ENCODE data around the gene TNRC6C. TPM values are rescaled to one million over a fixed set of nuclear protein-coding genes. Genes with fewer than 3 reads are reported as not detected.

The TNRC6C gene
- total and polyA plus RNA-seq, 4 donors: 1.3 to 7.7 (median 2.9) TPM

DNA sequence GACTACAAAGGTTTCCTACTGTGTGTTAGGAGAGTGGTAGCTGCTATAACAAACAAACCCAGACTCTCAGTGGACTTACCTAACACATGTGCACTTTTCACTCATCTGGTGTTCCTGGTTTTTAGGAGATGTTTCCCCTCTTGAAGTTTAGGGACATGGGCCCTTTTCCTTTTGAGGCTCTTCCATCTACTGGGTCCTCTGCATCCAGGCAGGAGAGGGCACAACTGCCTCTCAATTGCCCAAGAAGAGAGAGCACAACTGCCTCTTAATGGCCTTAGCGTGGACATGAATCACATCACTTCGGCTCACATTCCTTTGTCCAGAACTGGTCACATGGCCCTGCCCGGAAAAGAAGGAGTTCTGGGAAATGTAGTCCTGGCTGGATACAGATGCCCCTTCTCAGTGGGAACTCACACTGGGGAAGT is 9.8 kb upstream of the TNRC6C start:
- 32% methylated on average over 3 of the region's 3 CpGs for WGBS
- H3K27ac ChIP-seq (ENCODE audit: low read depth in 1 of 2, low read length in 2 of 2): no peak overlapping the region
- H3K4me1 ChIP-seq (ENCODE audit: control insufficient read depth in 4 of 4, insufficient read depth in 4 of 4, low read length in 3 of 4): no peaks in the 10 kb centered on the region
- no peaks in the 10 kb centered on the region for H3K9me3 ChIP-seq (ENCODE audit: control insufficient read depth in 4 of 4, low read length in 3 of 4)
- TF ChIP-seq MAX (IDR thresholded peaks at IDR 0.05) (no peak), SP1 (IDR thresholded peaks at IDR 0.05) (no peak), ATF3 (IDR thresholded peaks at IDR 0.05) (no peak), NR2F2 (IDR thresholded peaks at IDR 0.05) (no peak), RXRA (IDR thresholded peaks at IDR 0.05) (no peak), CTCF (IDR thresholded peaks at IDR 0.05; ENCODE audit: low read depth, low read length, missing input control) (no peak), HNF4G (IDR thresholded peaks at IDR 0.05) (no peak), RAD21 (IDR thresholded peaks at IDR 0.05) (no peak), REST (IDR thresholded peaks at IDR 0.05) (no peak), EGR1 (IDR thresholded peaks at IDR 0.05; ENCODE audit: low read depth in 2 of 2) (no peak)
- no peak overlapping the region for H3K4me3 ChIP-seq (ENCODE audit: low read depth in 1 of 3, low read length in 3 of 3)
- no peaks in the 10 kb centered on the region for H3K36me3 ChIP-seq (ENCODE audit: control insufficient read depth in 4 of 4, insufficient read depth in 3 of 4, low read depth in 1 of 4, low read length in 3 of 4)
- H3K9ac ChIP-seq (ENCODE audit: low read depth in 1 of 2, low read length in 2 of 2): no peak overlapping the region
- H3K27me3 ChIP-seq (ENCODE audit: control insufficient read depth in 4 of 4, insufficient read depth in 4 of 4, low read length in 3 of 4): peaks cover 0 to 5% (median 0%) of the 10 kb centered on the region in 4 donors
- DNase-seq (ENCODE audit: low spot score): no peak

- 47% methylated on average over 5 of the region's 5 CpGs for WGBS
- no peaks in the 10 kb centered on the region for H3K36me3 ChIP-seq (ENCODE audit: control insufficient read depth in 4 of 4, insufficient read depth in 3 of 4, low read depth in 1 of 4, low read length in 3 of 4)
- no peaks in the 10 kb centered on the region for H3K4me1 ChIP-seq (ENCODE audit: control insufficient read depth in 4 of 4, insufficient read depth in 4 of 4, low read length in 3 of 4)
- no peak overlapping the region for H3K4me3 ChIP-seq (ENCODE audit: low read depth in 1 of 3, low read length in 3 of 3)
- peaks cover 0 to 5% (median under 1%) of the 10 kb centered on the region in 4 donors for H3K27me3 ChIP-seq (ENCODE audit: control insufficient read depth in 4 of 4, insufficient read depth in 4 of 4, low read length in 3 of 4)
- H3K27ac ChIP-seq (ENCODE audit: low read depth in 1 of 2, low read length in 2 of 2): no peak overlapping the region
- no peak for DNase-seq (ENCODE audit: low spot score)
- no peaks in the 10 kb centered on the region for H3K9me3 ChIP-seq (ENCODE audit: control insufficient read depth in 4 of 4, low read length in 3 of 4)
- no peak overlapping the region for H3K9ac ChIP-seq (ENCODE audit: low read depth in 1 of 2, low read length in 2 of 2)
- TF ChIP-seq TAF1 (conservative IDR thresholded peaks at IDR 0.05) (no peak), FOXA2 (IDR thresholded peaks at IDR 0.05) (no peak), CTCF (IDR thresholded peaks at IDR 0.05; ENCODE audit: low read depth, low read length, missing input control) (no peak), HNF4G (IDR thresholded peaks at IDR 0.05) (no peak), ATF3 (IDR thresholded peaks at IDR 0.05) (no peak), HNF4A (conservative IDR thresholded peaks at IDR 0.05) (no peak), MAX (IDR thresholded peaks at IDR 0.05) (no peak), RAD21 (IDR thresholded peaks at IDR 0.05) (no peak), GABPA (IDR thresholded peaks at IDR 0.05 in 1 of 2, conservative IDR thresholded peaks at IDR 0.05 in 1 of 2) (no peak), FOXA1 (IDR thresholded peaks at IDR 0.05) (no peak), EGR1 (IDR thresholded peaks at IDR 0.05; ENCODE audit: low read depth in 2 of 2) (no peak), SP1 (IDR thresholded peaks at IDR 0.05) (no peak), NR2F2 (IDR thresholded peaks at IDR 0.05) (no peak), YY1 (IDR thresholded peaks at IDR 0.05) (no peak)
- TF ChIP-seq, protein P1, sequence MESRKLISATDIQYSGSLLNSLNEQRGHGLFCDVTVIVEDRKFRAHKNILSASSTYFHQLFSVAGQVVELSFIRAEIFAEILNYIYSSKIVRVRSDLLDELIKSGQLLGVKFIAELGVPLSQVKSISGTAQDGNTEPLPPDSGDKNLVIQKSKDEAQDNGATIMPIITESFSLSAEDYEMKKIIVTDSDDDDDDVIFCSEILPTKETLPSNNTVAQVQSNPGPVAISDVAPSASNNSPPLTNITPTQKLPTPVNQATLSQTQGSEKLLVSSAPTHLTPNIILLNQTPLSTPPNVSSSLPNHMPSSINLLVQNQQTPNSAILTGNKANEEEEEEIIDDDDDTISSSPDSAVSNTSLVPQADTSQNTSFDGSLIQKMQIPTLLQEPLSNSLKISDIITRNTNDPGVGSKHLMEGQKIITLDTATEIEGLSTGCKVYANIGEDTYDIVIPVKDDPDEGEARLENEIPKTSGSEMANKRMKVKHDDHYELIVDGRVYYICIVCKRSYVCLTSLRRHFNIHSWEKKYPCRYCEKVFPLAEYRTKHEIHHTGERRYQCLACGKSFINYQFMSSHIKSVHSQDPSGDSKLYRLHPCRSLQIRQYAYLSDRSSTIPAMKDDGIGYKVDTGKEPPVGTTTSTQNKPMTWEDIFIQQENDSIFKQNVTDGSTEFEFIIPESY (IDR thresholded peaks at IDR 0.05): no peak
Observed at GRCh38 chr17:77951123-77951522, 7.4 kb upstream of the TNRC6C start.
